Measurements from ENCODE around the gene ZSWIM6.

DNA sequence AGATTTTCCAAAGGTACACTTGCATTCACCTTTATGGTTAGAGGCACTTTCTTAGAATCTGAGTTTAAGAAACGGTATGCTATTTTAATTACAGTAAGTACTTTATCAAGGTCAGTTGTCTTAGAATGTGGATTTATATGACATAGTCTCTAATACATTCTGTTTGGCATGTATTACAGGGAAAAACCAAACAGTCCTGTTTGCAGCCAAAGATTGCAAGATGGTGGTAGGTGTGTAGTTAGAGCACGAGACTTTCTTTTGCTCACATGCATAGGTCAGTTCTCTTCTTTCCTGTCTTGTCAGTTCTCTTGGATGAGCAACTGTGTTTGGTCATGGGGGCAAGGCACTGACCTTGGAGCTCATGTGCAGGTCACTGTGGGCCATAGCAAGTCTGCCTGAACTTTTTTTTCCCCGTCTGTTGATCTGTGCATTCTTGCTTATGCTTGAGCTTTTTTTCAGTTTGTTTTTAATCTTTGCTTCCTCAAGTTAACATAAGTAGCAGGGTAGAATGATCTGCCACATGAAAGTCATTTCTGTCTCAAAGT lies 20.6 kb downstream of the ZSWIM6 start:
- TF ChIP-seq CTCF (conservative IDR thresholded peaks at IDR 0.05; ENCODE audit: low read length) (no peak), EZH2phosphoT487 (IDR thresholded peaks at IDR 0.05; ENCODE audit: borderline replicate concordance, low read depth, low read length) (no peak)
